Measurements from ENCODE around the gene EEPD1. TPM values are rescaled to one million over a fixed set of nuclear protein-coding genes. Genes with fewer than 3 reads are reported as not detected.

The EEPD1 gene
- total RNA-seq, 1 experiment from 2014 or later = 5.0 TPM

- Histone ChIP-seq H3K18ac (ENCODE audit: insufficient read length, low read depth, low read length) (no peak overlapping the region), H3K4me2 (ENCODE audit: insufficient read depth, insufficient read length, low read length) (no peak overlapping the region), H2AK5ac (ENCODE audit: insufficient read length, low read length) (no peak overlapping the region), H2BK5ac (ENCODE audit: insufficient read length, low read length) (no peak overlapping the region), H3K4me1 (ENCODE audit: insufficient read depth, low read length) (no peaks in the 10 kb centered on the region), H3K79me2 (ENCODE audit: insufficient read depth, low read length) (no peaks in the 10 kb centered on the region), H3K27me3 (ENCODE audit: insufficient read depth, low read length) (no peaks in the 10 kb centered on the region), H3K23ac (ENCODE audit: insufficient read length, low read depth, low read length) (no peak overlapping the region), H3K9ac (ENCODE audit: extremely low read depth, insufficient read length, low read length) (no peak overlapping the region), H3K14ac (ENCODE audit: insufficient read depth, low read length) (no peak overlapping the region), H3K56ac (ENCODE audit: insufficient read length, low read depth, low read length) (no peak overlapping the region), H3K23me2 (ENCODE audit: insufficient read length, low read depth, low read length, poor library complexity, severe bottlenecking) (no peaks in the 10 kb centered on the region), H3K9me3 (ENCODE audit: control insufficient read depth, low read depth, low read length) (no peaks in the 10 kb centered on the region), H4K20me1 (ENCODE audit: control insufficient read depth, insufficient read depth, insufficient read length) (no peaks in the 10 kb centered on the region), H2BK20ac (ENCODE audit: low read depth, low read length, poor library complexity, severe bottlenecking) (no peak overlapping the region), H3K4ac (ENCODE audit: low read depth, low read length) (no peak overlapping the region), H2AFZ (ENCODE audit: low read length) (no peak overlapping the region), H4K91ac (ENCODE audit: insufficient read length, low read depth, low read length) (no peak overlapping the region), H4K5ac (ENCODE audit: insufficient read length, low read depth, low read length) (no peak overlapping the region), H4K8ac (replicated peaks; ENCODE audit: insufficient read length, low read depth, low read length) (no peak overlapping the region), H2BK15ac (ENCODE audit: low read depth, low read length) (no peak overlapping the region), H2BK120ac (ENCODE audit: low read depth, low read length, poor library complexity, severe bottlenecking) (no peak overlapping the region), H3T11ph (ENCODE audit: low read length) (no peak overlapping the region), H2BK12ac (ENCODE audit: insufficient read length, low read depth, low read length) (no peak overlapping the region), H3K27ac (ENCODE audit: insufficient read length, low read depth, low read length) (no peak overlapping the region), H3K79me1 (ENCODE audit: insufficient read depth, low read depth, low read length, poor library complexity, severe bottlenecking) (no peaks in the 10 kb centered on the region)
- Mint-ChIP-seq H3K27me3 (ENCODE audit: low read depth) (no peaks in the 10 kb centered on the region), H3K4me3 (no peak overlapping the region), H3K36me3 (ENCODE audit: insufficient read depth in 1 of 3, low read depth in 3 of 3) (peaks cover 0 to 7% (median 5%) of the 10 kb centered on the region in 3 experiments; a peak in 3 of 7 replicates), H3K27ac (no peak overlapping the region), H3K9me3 (no peaks in the 10 kb centered on the region), H3K4me1 (peaks cover 9 to 10% of the 10 kb centered on the region in 2 experiments)
- no CpG with 5 or more reads among the region's 1 CpG for WGBS (ENCODE audit: extremely low coverage, insufficient read length, low lambda C conversion rate)
- TF ChIP-seq CTCF (conservative IDR thresholded peaks at IDR 0.05) = no peak
- DNase-seq = no peak
Observed at GRCh38 chr7:36232555-36232954, 79.5 kb downstream of the EEPD1 start.

All from H9 (cell line).